ENCODE measurements around the gene POTEF.
"Not testable (repeated sequence)": the region's sequence is repeated elsewhere in the genome, so short reads cannot be mapped to it uniquely, and the experiment has no call there.

DNA sequence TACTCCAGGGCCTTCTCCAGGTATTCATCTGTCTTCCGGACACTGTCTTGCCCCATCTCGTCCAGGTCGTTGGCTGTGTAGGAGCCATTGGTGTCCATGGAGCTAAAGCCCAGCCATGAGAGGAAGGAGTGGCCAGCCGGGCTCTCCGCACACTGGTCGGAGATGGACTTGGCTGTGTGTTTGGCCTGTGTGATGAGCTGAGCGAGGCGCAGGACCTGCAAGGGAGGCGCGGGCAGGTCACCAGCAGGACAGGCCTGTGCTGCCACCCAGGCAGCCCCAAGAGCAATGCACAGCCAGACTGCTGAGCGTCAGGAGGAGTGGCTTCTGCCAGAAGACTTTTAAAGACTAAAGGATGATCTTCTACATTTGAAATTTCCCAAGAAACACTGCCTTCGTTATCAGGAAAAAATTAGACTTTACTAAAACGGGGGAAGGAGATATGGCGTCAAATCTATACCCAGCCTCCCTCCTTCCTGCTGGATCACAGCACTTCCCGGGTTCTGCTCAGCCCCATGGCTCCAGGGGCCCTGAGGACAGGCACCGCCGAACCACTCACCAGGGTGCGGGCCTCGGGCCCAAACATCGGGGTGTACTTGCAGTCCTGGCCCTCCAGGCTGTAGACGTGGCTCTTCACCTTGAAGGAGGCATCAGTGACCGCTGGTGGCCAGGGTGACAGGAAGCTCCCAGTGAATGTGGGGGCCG, 24.9 kb upstream of the POTEF start:
- TF ChIP-seq SP2 (tag by site-specific recombination; IDR thresholded peaks at IDR 0.05); TCF7L2 (IDR thresholded peaks at IDR 0.05; ENCODE audit: borderline replicate concordance, low read depth, low read length); ZNF529 (tag by site-specific recombination; IDR thresholded peaks at IDR 0.05; ENCODE audit: insufficient replicate concordance); KLF1 (tag by site-specific recombination; IDR thresholded peaks at IDR 0.05): not testable (repeated sequence)
- TF ChIP-seq, protein P1, sequence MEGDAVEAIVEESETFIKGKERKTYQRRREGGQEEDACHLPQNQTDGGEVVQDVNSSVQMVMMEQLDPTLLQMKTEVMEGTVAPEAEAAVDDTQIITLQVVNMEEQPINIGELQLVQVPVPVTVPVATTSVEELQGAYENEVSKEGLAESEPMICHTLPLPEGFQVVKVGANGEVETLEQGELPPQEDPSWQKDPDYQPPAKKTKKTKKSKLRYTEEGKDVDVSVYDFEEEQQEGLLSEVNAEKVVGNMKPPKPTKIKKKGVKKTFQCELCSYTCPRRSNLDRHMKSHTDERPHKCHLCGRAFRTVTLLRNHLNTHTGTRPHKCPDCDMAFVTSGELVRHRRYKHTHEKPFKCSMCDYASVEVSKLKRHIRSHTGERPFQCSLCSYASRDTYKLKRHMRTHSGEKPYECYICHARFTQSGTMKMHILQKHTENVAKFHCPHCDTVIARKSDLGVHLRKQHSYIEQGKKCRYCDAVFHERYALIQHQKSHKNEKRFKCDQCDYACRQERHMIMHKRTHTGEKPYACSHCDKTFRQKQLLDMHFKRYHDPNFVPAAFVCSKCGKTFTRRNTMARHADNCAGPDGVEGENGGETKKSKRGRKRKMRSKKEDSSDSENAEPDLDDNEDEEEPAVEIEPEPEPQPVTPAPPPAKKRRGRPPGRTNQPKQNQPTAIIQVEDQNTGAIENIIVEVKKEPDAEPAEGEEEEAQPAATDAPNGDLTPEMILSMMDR (tag by site-specific recombination; IDR thresholded peaks at IDR 0.05) = not testable (repeated sequence)

Measured in HEK293 (cell line).